A673 (cell line): ENCODE data around the gene EIF3C. TPM values are rescaled to one million over a fixed set of nuclear protein-coding genes. Genes with fewer than 3 reads are reported as not detected.
"Not testable (repeated sequence)": the region's sequence is repeated elsewhere in the genome, so short reads cannot be mapped to it uniquely, and the experiment has no call there.

ENCODE experiments used
- BruUV-seq: library from RNA; stranded (reverse); fragments of 400-500 nt; replicated peaks from 2 replicates; lab custom pipeline; 2021; lab: Mats Ljungman, UMichigan
- CTCF ChIA-PET: fragments of 300-600 bp; sonication (Branson Sonifier 250); formaldehyde crosslinking; loops from one replicate; lab custom pipeline; 2022; ENCODE audit warnings: antibody characterized with exemption; lab: Charles Lee
- POLR2A ChIA-PET: fragments of 300-600 bp; sonication (Branson Sonifier 250); formaldehyde crosslinking; loops from one replicate; lab custom pipeline; 2022; ENCODE audit warnings: antibody characterized with exemption; ENCODE audit not compliant: low non-redundant PET; lab: Charles Lee
- DNase-seq: peaks from one replicate; pipeline ENCODE4 v3.0.0-alpha.2; 2015; ENCODE audit warnings: low spot score
- H3K27ac ChIP-seq: fragments of 200-600 bp; sonication (generic); 2 replicates; pipeline ENCODE4 v1.5.1; 2016; ENCODE audit warnings: mixed run types, low read depth, mild to moderate bottlenecking, mixed read lengths, antibody characterized with exemption, low read length; ENCODE audit not compliant: poor library complexity, severe bottlenecking
- H3K27me3 ChIP-seq: fragments of 200-600 bp; sonication (generic); replicated peaks from 2 replicates; pipeline ENCODE4 v1.6.1; 2017; ENCODE audit warnings: mixed run types, low read depth, mild to moderate bottlenecking, mixed read lengths, antibody characterized with exemption, low read length; ENCODE audit not compliant: insufficient read depth, poor library complexity
- H3K36me3 ChIP-seq: fragments of 200-600 bp; sonication (generic); 2 replicates; pipeline ENCODE4 v1.6.1; 2016; ENCODE audit warnings: mixed run types, mild to moderate bottlenecking, mixed read lengths, antibody characterized with exemption, low read length; ENCODE audit not compliant: insufficient read depth, poor library complexity, severe bottlenecking
- H3K4me1 ChIP-seq: fragments of 200-600 bp; sonication (generic); 2 replicates; pipeline ENCODE4 v1.6.1; 2017; ENCODE audit warnings: mixed run types, mild to moderate bottlenecking, mixed read lengths, antibody characterized with exemption, low read length; ENCODE audit not compliant: insufficient read depth, poor library complexity, severe bottlenecking
- H3K4me3 ChIP-seq: fragments of 200-600 bp; sonication (generic); 2 replicates; pipeline ENCODE4 v1.5.1; 2016; ENCODE audit warnings: low read depth, mixed run types, mild to moderate bottlenecking, mixed read lengths, low read length; ENCODE audit not compliant: poor library complexity, severe bottlenecking
- H3K9me3 ChIP-seq: fragments of 200-600 bp; sonication (generic); 2 replicates; pipeline ENCODE4 v1.6.1; 2016; ENCODE audit warnings: mixed run types, low read depth, mild to moderate bottlenecking, mixed read lengths, antibody characterized with exemption, low read length; ENCODE audit not compliant: poor library complexity, severe bottlenecking
- intact Hi-C: fragments of 100-400 bp; cut with micrococcal nuclease; formaldehyde crosslinking; loops from one replicate; pipeline ENCODE4 v1.10.0; 2022; ENCODE audit not compliant: unreplicated experiment
- total RNA-seq: library from RNA; stranded (reverse); gene quantifications from 2 replicates; pipeline ENCODE4 v1.2.3, GENCODE V29; 2021

Gene EIF3C
- total RNA-seq, 1 experiment from 2014 or later, result 839 TPM

GRCh38 chr16:28732455-28733124, 21.3 kb downstream of the EIF3C start:
- H3K4me1 ChIP-seq, H3K9me3 ChIP-seq, CTCF ChIA-PET, POLR2A ChIA-PET, intact Hi-C loops, H3K36me3 ChIP-seq, BruUV-seq, H3K27ac ChIP-seq, H3K4me3 ChIP-seq, DNase-seq, H3K27me3 ChIP-seq: not testable (repeated sequence)

GRCh38 chr16:28739787-28740186, 28.5 kb downstream of the EIF3C start:
- BruUV-seq, result not testable (repeated sequence)

GRCh38 chr16:28740631-28741030, 29.4 kb downstream of the EIF3C start:
- H3K27ac ChIP-seq, H3K36me3 ChIP-seq, H3K9me3 ChIP-seq, POLR2A ChIA-PET, BruUV-seq, H3K27me3 ChIP-seq, H3K4me3 ChIP-seq, intact Hi-C loops, DNase-seq, H3K4me1 ChIP-seq, CTCF ChIA-PET: not testable (repeated sequence)

More at GRCh38 chr16:28739787-28740186, 28.5 kb downstream of the EIF3C start:
- H3K36me3 ChIP-seq, DNase-seq, H3K4me1 ChIP-seq, H3K27me3 ChIP-seq, H3K9me3 ChIP-seq, CTCF ChIA-PET, POLR2A ChIA-PET, intact Hi-C loops, H3K4me3 ChIP-seq, H3K27ac ChIP-seq: not testable (repeated sequence)

- H3K4me1 ChIP-seq, H3K9me3 ChIP-seq, BruUV-seq, POLR2A ChIA-PET, CTCF ChIA-PET, H3K27me3 ChIP-seq, H3K27ac ChIP-seq, intact Hi-C loops, H3K4me3 ChIP-seq, H3K36me3 ChIP-seq: not testable (repeated sequence)
- DNase-seq, result peak; percentile 0
Observed at GRCh38 chr16:28741295-28741694, 30.0 kb downstream of the EIF3C start.

- H3K4me1 ChIP-seq, H3K27ac ChIP-seq, H3K27me3 ChIP-seq, H3K36me3 ChIP-seq, POLR2A ChIA-PET, H3K4me3 ChIP-seq, intact Hi-C loops, H3K9me3 ChIP-seq, DNase-seq, BruUV-seq, CTCF ChIA-PET: not testable (repeated sequence)
Observed at GRCh38 chr16:28746618-28747350, 35.5 kb downstream of the EIF3C start.

GRCh38 chr16:28749997-28750465, 38.8 kb downstream of the EIF3C start:
- H3K36me3 ChIP-seq, CTCF ChIA-PET, DNase-seq, H3K4me3 ChIP-seq, POLR2A ChIA-PET, intact Hi-C loops, H3K4me1 ChIP-seq, H3K9me3 ChIP-seq, BruUV-seq, H3K27ac ChIP-seq, H3K27me3 ChIP-seq: not testable (repeated sequence)

GRCh38 chr16:28750469-28751067, 39.3 kb downstream of the EIF3C start:
- POLR2A ChIA-PET, H3K4me3 ChIP-seq, H3K27ac ChIP-seq, H3K9me3 ChIP-seq, H3K4me1 ChIP-seq, DNase-seq, CTCF ChIA-PET, intact Hi-C loops, H3K27me3 ChIP-seq, H3K36me3 ChIP-seq, BruUV-seq: not testable (repeated sequence)
